HG02678 (cell line): Measurements from ENCODE around the gene CAMSAP2.
"Not testable (repeated sequence)": the region's sequence is repeated elsewhere in the genome, so short reads cannot be mapped to it uniquely, and the experiment has no call there.

ENCODE experiments used
- ATAC-seq: cut with Tn5 transposase; IDR thresholded peaks from one replicate; pipeline ENCODE4 v1.9.1; 2021; ENCODE audit warnings: mild to moderate bottlenecking, moderate library complexity; ENCODE audit not compliant: unreplicated experiment

The CAMSAP2 gene

GRCh38 chr1:200737647-200738291, 924 bp upstream of the CAMSAP2 start:
- ATAC-seq, result no peak

DNA sequence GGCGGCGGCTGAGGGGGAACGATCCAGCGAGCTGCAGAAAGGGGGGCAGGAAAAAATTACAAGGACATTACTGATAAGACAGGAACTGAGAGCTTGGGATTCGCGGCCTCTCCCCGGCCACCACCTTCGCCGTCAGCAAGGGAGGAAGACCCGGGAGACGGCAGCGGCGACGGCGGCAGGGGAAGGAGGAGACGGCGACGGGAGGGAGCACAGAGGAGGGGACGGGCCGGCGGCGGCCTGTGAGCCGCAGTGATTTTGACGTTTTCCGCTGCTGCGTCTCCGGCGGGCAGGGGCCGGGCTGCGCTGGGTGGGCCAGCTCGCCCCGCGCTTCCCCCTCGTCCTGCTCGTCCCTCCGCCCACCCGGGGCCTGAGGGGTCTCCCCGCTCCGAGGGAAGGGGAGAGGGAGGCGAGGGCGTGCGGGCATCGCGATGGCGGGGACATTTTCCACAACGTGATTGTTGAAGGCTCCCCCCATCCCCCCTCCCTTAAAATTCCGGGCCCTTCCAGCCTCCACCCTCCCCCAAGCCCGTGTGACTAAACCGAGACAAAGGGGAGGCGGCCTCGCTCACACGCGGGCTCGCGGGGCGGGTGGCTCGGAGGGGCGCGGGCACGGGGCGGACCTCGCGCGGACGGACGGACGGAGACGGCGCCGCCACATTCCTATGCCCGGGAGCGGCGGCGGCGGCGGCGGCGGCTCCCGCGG, 407 bp downstream of the CAMSAP2 start:
- peak; percentile 63 for ATAC-seq

- ATAC-seq, result no peak
These were observed 1.2 kb downstream of the CAMSAP2 start for GRCh38 chr1:200739702-200740570.

GRCh38 chr1:200740571-200741208, 2.0 kb downstream of the CAMSAP2 start:
- ATAC-seq, result no peak

- no peak for ATAC-seq
These were observed 3.0 kb downstream of the CAMSAP2 start for GRCh38 chr1:200741551-200742207.

DNA sequence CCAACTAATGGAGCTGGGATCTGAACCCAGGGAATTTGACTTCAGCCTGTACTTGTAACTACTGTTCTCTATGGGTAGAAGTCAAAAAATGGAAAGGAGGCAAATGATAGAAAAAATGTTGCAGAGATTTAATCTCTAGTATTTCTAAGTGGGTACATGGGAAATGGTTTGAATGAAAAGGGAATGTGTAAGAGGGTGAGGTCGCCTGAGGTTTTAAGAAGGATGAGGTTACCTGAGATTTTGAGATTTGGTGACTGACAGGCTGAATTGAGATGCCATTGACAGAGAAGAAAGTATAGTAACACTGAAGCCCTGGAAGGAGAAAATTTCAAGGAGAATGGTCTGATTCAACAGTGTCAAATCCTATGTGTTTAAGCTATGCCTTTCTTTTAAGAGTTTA, 5.5 kb downstream of the CAMSAP2 start:
- ATAC-seq, result no peak

GRCh38 chr1:200749090-200749489, 10.4 kb downstream of the CAMSAP2 start:
- no peak for ATAC-seq

- ATAC-seq, result not testable (repeated sequence)
These were observed 12.1 kb downstream of the CAMSAP2 start for GRCh38 chr1:200750749-200751148.

DNA sequence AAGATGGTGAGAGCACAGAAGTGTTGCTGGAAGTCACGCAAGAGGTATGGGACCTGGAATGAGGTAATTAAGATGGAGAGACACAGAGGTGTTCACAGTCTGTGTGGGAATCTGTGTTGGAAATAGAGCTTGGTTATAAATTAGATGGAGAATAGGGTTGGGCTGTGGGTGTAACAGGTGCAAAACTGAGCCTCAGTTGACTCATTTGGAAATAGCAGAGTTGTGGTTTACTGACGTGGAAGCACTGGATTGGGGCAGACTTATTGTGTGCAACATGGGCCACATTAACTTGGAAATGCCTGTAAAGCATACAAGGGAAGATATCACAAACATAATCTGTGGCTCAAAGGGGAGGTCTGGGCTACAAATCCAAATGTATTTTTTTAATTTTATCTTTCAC, 13.0 kb downstream of the CAMSAP2 start:
- ATAC-seq, result peak; percentile 94

DNA sequence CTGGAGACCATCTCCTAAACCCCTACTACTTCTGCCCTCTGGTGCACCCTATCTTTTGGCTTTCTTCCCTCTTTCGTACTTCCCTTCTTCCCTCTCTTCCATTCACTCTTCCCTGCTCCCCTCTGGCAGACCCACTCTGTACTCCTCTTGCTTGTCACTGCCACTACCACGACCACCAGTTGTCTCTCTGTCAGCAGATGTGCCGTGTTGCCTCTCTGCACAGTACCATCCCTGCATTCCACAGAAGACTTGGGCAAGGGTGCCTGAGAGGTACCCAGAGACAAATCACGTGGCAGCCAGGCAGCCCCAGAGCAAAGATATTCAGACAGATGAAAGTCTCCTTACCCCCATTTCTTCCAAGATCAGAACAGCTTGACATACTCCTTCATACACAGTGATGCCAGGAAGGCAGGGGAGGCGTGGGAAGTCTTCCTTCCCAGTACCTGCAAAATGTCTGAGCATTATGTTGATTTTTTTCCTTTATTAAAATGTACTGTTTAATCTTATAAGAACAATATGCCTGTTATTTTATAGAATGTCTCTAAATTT, 15.0 kb downstream of the CAMSAP2 start:
- ATAC-seq, result no peak

- no peak for ATAC-seq
These were observed 16.8 kb downstream of the CAMSAP2 start for GRCh38 chr1:200755456-200755855.

GRCh38 chr1:200762089-200762488, 23.4 kb downstream of the CAMSAP2 start:
- no peak for ATAC-seq

GRCh38 chr1:200767321-200767720, 28.6 kb downstream of the CAMSAP2 start:
- ATAC-seq, result no peak

GRCh38 chr1:200771625-200772555, 33.2 kb downstream of the CAMSAP2 start:
- ATAC-seq, result no peak

- ATAC-seq, result no peak
These were observed 35.6 kb downstream of the CAMSAP2 start for GRCh38 chr1:200774311-200774710.

GRCh38 chr1:200774735-200775444, 36.2 kb downstream of the CAMSAP2 start:
- peak; percentile 49 for ATAC-seq

- no peak for ATAC-seq
These were observed 37.2 kb downstream of the CAMSAP2 start for GRCh38 chr1:200775850-200776249.

- ATAC-seq, result no peak
These were observed 38.3 kb downstream of the CAMSAP2 start for GRCh38 chr1:200776949-200777348.

- ATAC-seq, result no peak
These were observed 40.1 kb downstream of the CAMSAP2 start for GRCh38 chr1:200778766-200779165.
